Mesothelial cell of epicardium (in vitro differentiated cells): ENCODE results near the gene FCHSD2. TPM values are rescaled to one million over a fixed set of nuclear protein-coding genes. Genes with fewer than 3 reads are reported as not detected.

Source experiments
- DNase-seq, 2 experiments: peaks; one replicate each; pipeline ENCODE4 v3.0.0; 2021; ENCODE audit warnings: low spot score in 2 of 2; ENCODE audit not compliant: unreplicated experiment in 2 of 2
- H3K27ac Mint-ChIP-seq: 2 replicates; pipeline ENCODE4 v1.8.0; 2021; ENCODE audit warnings: mixed read lengths
- H3K27me3 Mint-ChIP-seq: 2 replicates; pipeline ENCODE4 v1.8.0; 2021; ENCODE audit warnings: low read depth, mixed read lengths
- H3K36me3 Mint-ChIP-seq: 2 replicates; pipeline ENCODE4 v1.8.0; 2021; ENCODE audit warnings: mixed read lengths
- H3K4me1 Mint-ChIP-seq: 2 replicates; pipeline ENCODE4 v1.8.0; 2021; ENCODE audit warnings: mixed read lengths
- H3K4me3 Mint-ChIP-seq: 2 replicates; pipeline ENCODE4 v1.8.0; 2021; ENCODE audit warnings: mild to moderate bottlenecking, moderate library complexity, mixed read lengths
- H3K9me3 Mint-ChIP-seq: 2 replicates; pipeline ENCODE4 v1.8.0; 2021; ENCODE audit warnings: mixed read lengths
- total RNA-seq: library from RNA; stranded (reverse); gene quantifications from 3 replicates; pipeline ENCODE4 v1.2.1, GENCODE V29; 2021
- TF ChIP-seq, protein P1 (sequence below): fragments of 200-600 bp; sonication (generic); IDR thresholded peaks from one replicate; pipeline ENCODE4 v1.5.0; 2021; ENCODE audit warnings: antibody characterized with exemption; ENCODE audit not compliant: unreplicated experiment

FCHSD2 gene
- 29.4 to 33.8 TPM (median 33.2 TPM) in 3 replicates for total RNA-seq

DNA sequence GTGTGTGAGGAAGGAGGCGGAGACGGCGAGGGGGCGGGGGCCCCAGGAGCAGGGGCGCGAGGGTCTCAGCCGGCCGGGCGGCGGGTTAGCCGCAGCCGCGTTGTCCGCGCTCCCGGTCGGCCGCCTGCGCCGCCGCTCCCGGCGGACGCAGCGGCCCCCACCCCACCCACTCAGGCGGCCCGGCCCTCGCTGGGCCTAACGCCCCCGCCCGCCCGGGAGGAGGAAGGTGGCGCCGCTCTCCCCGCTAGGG is at the start of gene FCHSD2:
Gene FCHSD2, minus strand, starts transcription at position 191 of the 250 bp plus-strand sequence. CDS start 441 bp downstream, outside the sequence.
- H3K4me3 Mint-ChIP-seq, result peak within 1 kb of the TSS; percentile 96
- peak within 1 kb of the TSS; percentile 98 for H3K27ac Mint-ChIP-seq
- peaks cover 33% of the 10 kb centered on the region for H3K4me1 Mint-ChIP-seq
- no peaks in the 10 kb centered on the region for H3K9me3 Mint-ChIP-seq
- no peak for DNase-seq
- H3K27me3 Mint-ChIP-seq, result no peaks in the 10 kb centered on the region
- peaks cover 3% of the 10 kb centered on the region for H3K36me3 Mint-ChIP-seq
- TF ChIP-seq, protein P1, sequence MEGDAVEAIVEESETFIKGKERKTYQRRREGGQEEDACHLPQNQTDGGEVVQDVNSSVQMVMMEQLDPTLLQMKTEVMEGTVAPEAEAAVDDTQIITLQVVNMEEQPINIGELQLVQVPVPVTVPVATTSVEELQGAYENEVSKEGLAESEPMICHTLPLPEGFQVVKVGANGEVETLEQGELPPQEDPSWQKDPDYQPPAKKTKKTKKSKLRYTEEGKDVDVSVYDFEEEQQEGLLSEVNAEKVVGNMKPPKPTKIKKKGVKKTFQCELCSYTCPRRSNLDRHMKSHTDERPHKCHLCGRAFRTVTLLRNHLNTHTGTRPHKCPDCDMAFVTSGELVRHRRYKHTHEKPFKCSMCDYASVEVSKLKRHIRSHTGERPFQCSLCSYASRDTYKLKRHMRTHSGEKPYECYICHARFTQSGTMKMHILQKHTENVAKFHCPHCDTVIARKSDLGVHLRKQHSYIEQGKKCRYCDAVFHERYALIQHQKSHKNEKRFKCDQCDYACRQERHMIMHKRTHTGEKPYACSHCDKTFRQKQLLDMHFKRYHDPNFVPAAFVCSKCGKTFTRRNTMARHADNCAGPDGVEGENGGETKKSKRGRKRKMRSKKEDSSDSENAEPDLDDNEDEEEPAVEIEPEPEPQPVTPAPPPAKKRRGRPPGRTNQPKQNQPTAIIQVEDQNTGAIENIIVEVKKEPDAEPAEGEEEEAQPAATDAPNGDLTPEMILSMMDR, result no peak

GRCh38 chr11:73191151-73191550 is 49.0 kb upstream of the FCHSD2 start:
- H3K27ac Mint-ChIP-seq, result no peak overlapping the region
- no peaks in the 10 kb centered on the region for H3K36me3 Mint-ChIP-seq
- no peaks in the 10 kb centered on the region for H3K9me3 Mint-ChIP-seq
- H3K27me3 Mint-ChIP-seq, result no peaks in the 10 kb centered on the region
- TF ChIP-seq, protein P1, result no peak
- peaks cover 28% of the 10 kb centered on the region for H3K4me1 Mint-ChIP-seq
- no peak for DNase-seq
- H3K4me3 Mint-ChIP-seq, result no peak overlapping the region

- Mint-ChIP-seq H3K36me3 (no peaks in the 10 kb centered on the region), H3K27me3 (no peaks in the 10 kb centered on the region), H3K4me3 (no peak overlapping the region), H3K4me1 (peaks cover 29% of the 10 kb centered on the region), H3K27ac (no peak overlapping the region), H3K9me3 (no peaks in the 10 kb centered on the region)
- no peak for DNase-seq
- TF ChIP-seq, protein P1, result no peak
These were observed 48.4 kb upstream of the FCHSD2 start for GRCh38 chr11:73190557-73190885.

DNA sequence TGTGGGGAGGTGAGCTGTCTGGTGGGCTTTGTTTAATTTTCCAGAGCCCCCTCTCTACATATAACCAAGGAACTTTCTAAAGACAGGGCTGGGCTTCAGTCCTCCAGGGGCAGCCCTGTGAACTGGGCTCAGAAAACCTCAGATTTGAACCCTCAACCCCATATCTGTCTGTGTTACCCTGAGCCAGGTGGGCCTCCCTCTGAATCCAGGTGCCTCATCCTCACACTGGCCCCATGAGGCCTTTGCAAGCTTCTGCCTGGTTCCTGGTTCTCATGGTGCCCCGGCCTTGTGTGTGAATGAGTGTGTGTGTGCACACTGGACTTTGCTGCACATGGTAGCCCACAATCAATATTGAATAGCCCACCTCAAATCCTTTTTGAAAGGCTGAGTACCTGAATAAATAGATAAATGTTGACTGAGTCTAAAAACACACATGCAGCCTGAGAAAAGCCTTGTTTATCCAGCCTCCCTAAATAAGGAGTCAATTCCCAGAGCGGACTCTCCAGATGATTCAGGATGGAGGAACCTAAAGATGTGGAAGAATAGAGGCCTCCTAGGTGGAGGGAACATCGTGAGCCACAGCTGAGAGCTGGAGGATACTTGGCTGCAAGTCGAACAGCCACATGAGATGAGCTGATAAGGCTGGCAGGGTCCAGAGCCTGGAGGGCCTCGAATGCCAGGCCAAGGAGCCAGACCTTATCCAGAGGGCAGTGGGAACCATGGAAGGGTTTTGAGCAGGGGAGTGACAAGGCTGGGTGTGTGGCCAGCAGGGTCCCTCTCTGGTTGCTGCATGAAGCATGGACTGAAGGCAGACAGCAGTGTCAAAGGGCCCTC is 47.8 kb upstream of the FCHSD2 start:
- TF ChIP-seq, protein P1, result no peak
- peaks cover 27% of the 10 kb centered on the region for H3K4me1 Mint-ChIP-seq
- H3K27me3 Mint-ChIP-seq, result no peaks in the 10 kb centered on the region
- H3K4me3 Mint-ChIP-seq, result no peak overlapping the region
- no peak for DNase-seq
- H3K9me3 Mint-ChIP-seq, result no peaks in the 10 kb centered on the region
- H3K36me3 Mint-ChIP-seq, result no peaks in the 10 kb centered on the region
- H3K27ac Mint-ChIP-seq, result no peak overlapping the region

- Mint-ChIP-seq H3K9me3 (no peaks in the 10 kb centered on the region), H3K27me3 (no peaks in the 10 kb centered on the region), H3K36me3 (no peaks in the 10 kb centered on the region), H3K4me3 (no peak overlapping the region), H3K27ac (no peak overlapping the region), H3K4me1 (peaks cover 20% of the 10 kb centered on the region)
- TF ChIP-seq, protein P1, result no peak
- no peak for DNase-seq
These were observed 47.2 kb upstream of the FCHSD2 start for GRCh38 chr11:73189315-73189714.
